BLaER1 (cell line): Measurements from ENCODE around the gene FKBP4.

Experiments
- H3K27ac ChIP-seq: shearing (Covaris generic); formaldehyde crosslinking; 2 replicates; pipeline ENCODE4 v1.8.1; 2022
- H3K27me3 ChIP-seq: shearing (Covaris generic); formaldehyde crosslinking; 2 replicates; pipeline ENCODE4 v1.8.1; 2022
- H3K36me3 ChIP-seq: shearing (Covaris generic); formaldehyde crosslinking; 2 replicates; pipeline ENCODE4 v1.8.1; 2022
- H3K4me1 ChIP-seq: shearing (Covaris generic); formaldehyde crosslinking; 2 replicates; pipeline ENCODE4 v1.8.1; 2022
- H3K4me2 ChIP-seq: shearing (Covaris generic); formaldehyde crosslinking; 2 replicates; pipeline ENCODE4 v1.8.1; 2022
- H3K4me3 ChIP-seq: shearing (Covaris generic); formaldehyde crosslinking; 2 replicates; pipeline ENCODE4 v1.8.1; 2022
- H3K9ac ChIP-seq: shearing (Covaris generic); formaldehyde crosslinking; 2 replicates; pipeline ENCODE4 v1.8.1; 2022
- H3K9me3 ChIP-seq: shearing (Covaris generic); formaldehyde crosslinking; 2 replicates; pipeline ENCODE4 v1.8.1; 2022
- H4K20me1 ChIP-seq: shearing (Covaris generic); formaldehyde crosslinking; 2 replicates; pipeline ENCODE4 v1.8.1; 2022
- Cebpa-rat ChIP-seq: shearing (Covaris generic); IDR thresholded peaks from 2 replicates; pipeline ENCODE4 v1.8.1; 2022

Gene FKBP4

DNA sequence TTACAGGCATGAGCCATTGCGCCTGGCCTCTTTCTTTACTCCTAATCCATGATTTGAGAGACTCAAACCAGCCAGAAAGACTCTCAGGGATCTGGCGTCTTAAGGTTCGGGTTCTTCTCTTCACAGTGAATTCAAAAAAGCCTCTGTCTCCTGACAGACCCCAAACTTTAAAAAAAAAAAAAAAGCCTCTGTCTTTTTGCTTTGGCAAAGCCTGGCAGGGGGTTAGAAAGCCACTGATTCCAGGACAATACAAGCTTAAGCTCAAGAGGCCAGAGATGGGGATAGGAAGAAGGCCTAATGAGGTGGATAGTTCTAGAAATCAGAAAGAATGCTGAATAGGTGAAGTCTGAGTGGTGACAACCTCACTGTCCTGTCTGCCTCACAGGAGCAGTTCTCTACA, 31.3 kb downstream of the FKBP4 start:
- no peaks in the 10 kb centered on the region; the same call in 1 of the 2 replicates for H4K20me1 ChIP-seq
- TF ChIP-seq Cebpa-rat = no peak
- H3K4me1 ChIP-seq = no peaks in the 10 kb centered on the region
- no peak overlapping the region for H3K4me2 ChIP-seq
- H3K36me3 ChIP-seq = peaks cover 98% of the 10 kb centered on the region
- H3K9ac ChIP-seq = no peak overlapping the region
- H3K9me3 ChIP-seq = no peaks in the 10 kb centered on the region
- no peak overlapping the region for H3K4me3 ChIP-seq
- H3K27me3 ChIP-seq = no peaks in the 10 kb centered on the region; the same call in 1 of the 2 replicates
- H3K27ac ChIP-seq = no peak overlapping the region

GRCh38 chr12:2826721-2827515, 32.1 kb downstream of the FKBP4 start:
- H3K9me3 ChIP-seq = no peaks in the 10 kb centered on the region
- H3K27ac ChIP-seq = no peak overlapping the region
- H3K9ac ChIP-seq = no peak overlapping the region
- no peaks in the 10 kb centered on the region; the same call in 1 of the 2 replicates for H3K27me3 ChIP-seq
- H3K36me3 ChIP-seq = peaks cover 95% of the 10 kb centered on the region
- H3K4me1 ChIP-seq = no peaks in the 10 kb centered on the region
- no peaks in the 10 kb centered on the region; the same call in 1 of the 2 replicates for H4K20me1 ChIP-seq
- H3K4me2 ChIP-seq = no peak overlapping the region
- no peak for TF ChIP-seq Cebpa-rat
- no peak overlapping the region for H3K4me3 ChIP-seq

DNA sequence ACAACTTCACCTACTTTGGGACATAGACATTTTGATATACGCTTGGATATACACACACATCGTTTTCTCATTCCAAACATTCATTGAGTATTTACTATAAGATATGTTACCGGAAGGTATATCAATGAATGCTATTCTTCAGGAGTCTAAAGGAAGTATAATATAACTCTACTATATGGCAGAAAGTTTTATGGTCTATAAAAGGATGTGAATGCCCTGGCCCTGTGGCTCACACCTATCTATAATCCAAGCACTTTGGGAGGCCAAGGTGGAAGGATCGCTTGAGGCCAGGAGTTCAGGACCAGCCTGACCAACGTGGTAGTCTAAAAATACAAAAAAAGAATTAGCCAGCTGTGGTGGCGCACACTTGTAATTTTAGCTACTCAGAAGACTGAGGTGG, 34.5 kb downstream of the FKBP4 start:
- H3K36me3 ChIP-seq = peaks cover 74% of the 10 kb centered on the region
- no peaks in the 10 kb centered on the region for H3K4me1 ChIP-seq
- no peak overlapping the region for H3K4me2 ChIP-seq
- no peak overlapping the region for H3K4me3 ChIP-seq
- no peak for TF ChIP-seq Cebpa-rat
- no peaks in the 10 kb centered on the region for H3K9me3 ChIP-seq
- H3K27me3 ChIP-seq = no peaks in the 10 kb centered on the region; the same call in 1 of the 2 replicates
- H3K27ac ChIP-seq = no peak overlapping the region
- H4K20me1 ChIP-seq = no peaks in the 10 kb centered on the region
- no peak overlapping the region for H3K9ac ChIP-seq

DNA sequence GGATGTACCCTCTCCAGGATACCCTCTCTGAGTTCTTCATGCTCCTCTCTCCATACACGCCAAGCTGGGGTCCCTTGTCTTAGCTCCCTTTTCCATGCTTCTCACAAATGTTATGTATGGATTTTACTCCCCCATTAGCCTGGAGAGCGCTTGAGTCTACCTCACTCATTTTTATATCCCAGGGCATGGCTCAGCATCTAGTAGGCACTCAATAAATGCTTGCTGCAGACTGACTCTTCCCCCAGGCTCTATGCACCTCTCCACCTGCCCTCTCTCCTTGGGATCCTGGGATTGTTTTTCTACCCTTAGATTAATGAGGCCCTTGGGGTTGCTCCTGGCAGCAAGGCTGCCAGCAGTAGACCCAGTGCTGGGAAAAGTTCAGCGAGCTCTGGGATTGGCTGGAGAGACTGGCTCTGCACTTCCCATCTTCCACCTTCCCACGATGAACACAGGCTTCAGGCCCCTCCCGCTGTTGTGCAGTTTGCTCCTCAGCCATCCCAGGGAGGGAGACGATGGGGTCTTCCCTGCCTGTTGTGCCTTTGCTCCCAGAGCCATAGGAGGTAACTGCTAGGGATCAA, 37.9 kb downstream of the FKBP4 start:
- no peak overlapping the region for H3K27ac ChIP-seq

GRCh38 chr12:2833327-2833726, 38.6 kb downstream of the FKBP4 start:
- Histone ChIP-seq H3K36me3 (peaks cover 39% of the 10 kb centered on the region), H3K4me3 (no peak overlapping the region), H4K20me1 (no peaks in the 10 kb centered on the region), H3K9me3 (no peaks in the 10 kb centered on the region), H3K27ac (no peak overlapping the region), H3K9ac (no peak overlapping the region), H3K27me3 (no peaks in the 10 kb centered on the region), H3K4me1 (no peaks in the 10 kb centered on the region), H3K4me2 (no peak overlapping the region)
- no peak for TF ChIP-seq Cebpa-rat

More for the DNA sequence above, 37.9 kb downstream of the FKBP4 start:
- Histone ChIP-seq H3K9me3 (no peaks in the 10 kb centered on the region), H4K20me1 (no peaks in the 10 kb centered on the region), H3K9ac (no peak overlapping the region), H3K4me2 (no peak overlapping the region), H3K4me1 (no peaks in the 10 kb centered on the region), H3K36me3 (peaks cover 46% of the 10 kb centered on the region), H3K27me3 (no peaks in the 10 kb centered on the region; the same call in 1 of the 2 replicates), H3K4me3 (no peak overlapping the region)
- TF ChIP-seq Cebpa-rat = no peak

- H3K27ac ChIP-seq = no peak overlapping the region
- H3K9ac ChIP-seq = no peak overlapping the region
- peaks cover 35% of the 10 kb centered on the region for H3K36me3 ChIP-seq
- H4K20me1 ChIP-seq = no peaks in the 10 kb centered on the region
- H3K4me1 ChIP-seq = no peaks in the 10 kb centered on the region
- H3K27me3 ChIP-seq = no peaks in the 10 kb centered on the region
- no peak overlapping the region for H3K4me3 ChIP-seq
- no peaks in the 10 kb centered on the region for H3K9me3 ChIP-seq
- no peak overlapping the region for H3K4me2 ChIP-seq
- TF ChIP-seq Cebpa-rat = no peak
These were observed 39.0 kb downstream of the FKBP4 start for GRCh38 chr12:2833810-2834209.

DNA sequence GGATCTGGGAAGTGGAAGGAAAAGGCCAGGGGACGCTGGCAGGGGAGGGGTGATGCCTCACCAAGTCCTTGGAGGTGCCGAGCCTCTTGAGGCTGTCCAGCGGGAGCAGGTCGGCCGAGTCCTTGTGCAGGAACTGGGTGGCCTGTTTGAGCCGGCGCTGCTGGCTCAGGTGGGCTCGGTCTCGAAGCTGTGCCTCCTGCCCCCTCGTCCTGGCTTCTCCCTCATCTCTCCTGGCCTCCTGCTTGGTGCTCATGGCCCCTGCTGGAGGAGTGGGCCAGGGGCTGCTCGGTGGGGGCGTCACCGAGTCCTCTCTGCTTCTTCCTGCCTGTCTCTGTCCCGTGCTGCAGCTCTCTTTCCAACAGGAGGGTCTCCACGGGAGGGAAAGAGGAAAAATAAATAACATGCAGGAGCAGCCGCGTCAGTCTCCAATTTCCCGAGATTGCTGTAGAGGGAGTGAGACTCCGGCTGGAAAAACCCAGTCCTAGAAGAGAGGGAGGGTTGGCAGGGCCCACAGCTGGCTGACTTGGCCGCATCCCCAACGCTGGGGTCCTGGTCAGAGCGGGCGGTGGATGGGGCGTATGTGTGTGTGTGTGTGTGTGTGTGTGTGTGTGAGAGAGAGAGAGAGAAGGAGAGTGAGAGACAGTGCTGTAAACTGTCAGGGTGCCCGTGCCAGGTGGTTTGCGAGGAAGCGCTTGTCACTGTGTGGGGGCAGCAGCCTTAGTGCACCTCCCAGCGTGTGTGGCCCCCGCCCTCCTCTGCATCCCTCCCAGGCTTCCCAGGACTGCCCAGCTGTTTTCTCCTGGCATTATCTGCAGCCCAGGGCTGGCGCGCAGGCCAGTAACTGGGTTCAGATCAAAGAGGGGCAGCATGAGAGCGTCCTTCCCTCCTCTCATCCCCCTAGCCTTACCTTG, 40.1 kb downstream of the FKBP4 start, which contains the start of gene NRIP2:
TSS of gene NRIP2 (minus strand) at position 455 of the 911 bp plus-strand sequence. CDS start at position 403, 52 bp downstream.
- Histone ChIP-seq H3K4me3 (no peak within 1 kb of the TSS), H3K9ac (no peak within 1 kb of the TSS)

DNA sequence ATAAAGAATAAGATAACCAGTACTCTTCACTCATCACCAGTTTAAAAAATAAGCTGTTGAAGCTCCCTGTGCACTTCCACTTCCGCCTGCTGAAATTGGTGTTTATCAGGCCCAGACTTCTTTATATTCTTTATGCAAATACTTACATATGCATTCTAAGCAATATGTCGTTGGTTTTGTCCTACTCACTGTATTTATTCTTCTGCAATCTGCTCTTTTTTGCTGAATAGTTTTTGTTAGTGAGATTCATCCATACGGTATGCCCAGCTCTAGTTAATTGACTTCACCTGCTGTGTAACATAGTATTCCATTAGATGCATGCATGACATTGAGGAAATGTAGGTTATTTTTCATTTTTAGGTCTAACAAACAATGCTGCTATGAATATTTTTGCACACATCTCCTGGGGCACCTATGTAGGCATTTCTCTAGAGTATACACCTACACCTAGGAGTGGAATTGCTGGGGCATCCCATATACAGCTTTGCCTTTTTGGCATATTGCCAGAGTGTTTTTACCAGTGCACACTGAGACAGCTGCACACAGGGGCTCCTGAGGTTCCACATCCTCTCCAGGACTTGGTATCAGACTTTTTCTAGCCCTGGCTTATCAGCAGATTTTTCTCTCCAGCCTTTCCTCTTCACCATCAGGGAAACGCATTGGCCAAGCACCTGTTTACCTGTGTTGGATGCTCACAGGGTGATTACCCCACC, 41.1 kb downstream of the FKBP4 start:
- Histone ChIP-seq H4K20me1 (no peaks in the 10 kb centered on the region), H3K27ac (no peak overlapping the region), H3K27me3 (no peaks in the 10 kb centered on the region), H3K4me2 (no peak overlapping the region), H3K4me3 (no peak overlapping the region), H3K4me1 (no peaks in the 10 kb centered on the region), H3K9me3 (no peaks in the 10 kb centered on the region), H3K36me3 (peaks cover 16% of the 10 kb centered on the region; the same call in 1 of the 2 replicates), H3K9ac (no peak overlapping the region)
- no peak for TF ChIP-seq Cebpa-rat

More for the DNA sequence above, 40.1 kb downstream of the FKBP4 start, which contains the start of gene NRIP2:
- TF ChIP-seq Cebpa-rat = no peak
- H3K27me3 ChIP-seq = no peaks in the 10 kb centered on the region
- H3K9me3 ChIP-seq = no peaks in the 10 kb centered on the region
- peaks cover 24% of the 10 kb centered on the region for H3K36me3 ChIP-seq
- no peaks in the 10 kb centered on the region for H3K4me1 ChIP-seq
- H4K20me1 ChIP-seq = no peaks in the 10 kb centered on the region
- no peak within 1 kb of the TSS for H3K4me2 ChIP-seq
- H3K27ac ChIP-seq = no peak within 1 kb of the TSS

DNA sequence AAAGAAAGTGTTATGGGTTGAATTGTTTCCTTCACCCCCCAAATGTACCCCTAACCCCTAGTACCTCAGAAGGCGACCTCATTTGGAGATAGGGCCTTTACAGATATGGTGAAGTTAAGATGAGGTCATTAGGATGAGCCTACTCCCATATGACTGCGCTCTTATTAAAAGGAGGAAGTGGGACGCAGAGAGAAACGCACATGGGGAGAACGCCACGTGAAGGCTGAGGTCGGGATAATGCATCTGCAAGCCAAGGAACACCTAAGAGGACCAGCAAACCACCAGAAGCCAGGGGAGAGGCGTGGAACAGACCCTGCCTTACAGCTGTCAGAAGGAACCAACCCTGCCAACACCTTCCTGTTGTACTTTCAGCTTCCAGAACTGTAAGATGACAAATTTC, 41.8 kb downstream of the FKBP4 start:
- no peak for TF ChIP-seq Cebpa-rat
- Histone ChIP-seq H3K27ac (no peak overlapping the region), H4K20me1 (no peaks in the 10 kb centered on the region), H3K27me3 (no peaks in the 10 kb centered on the region), H3K9me3 (no peaks in the 10 kb centered on the region), H3K9ac (no peak overlapping the region), H3K36me3 (peaks cover 18% of the 10 kb centered on the region; the same call in 1 of the 2 replicates), H3K4me3 (no peak overlapping the region), H3K4me1 (no peaks in the 10 kb centered on the region), H3K4me2 (no peak overlapping the region)
